ENCODE results near the gene SNPH. TPM values are rescaled to one million over a fixed set of nuclear protein-coding genes. Genes with fewer than 3 reads are reported as not detected.
A peak's percentile ranks its signal among the peaks of the same experiment; 100 is the strongest.
"Not testable (repeated sequence)": the region's sequence is repeated elsewhere in the genome, so short reads cannot be mapped to it uniquely, and the experiment has no call there.

The SNPH gene, protein sequence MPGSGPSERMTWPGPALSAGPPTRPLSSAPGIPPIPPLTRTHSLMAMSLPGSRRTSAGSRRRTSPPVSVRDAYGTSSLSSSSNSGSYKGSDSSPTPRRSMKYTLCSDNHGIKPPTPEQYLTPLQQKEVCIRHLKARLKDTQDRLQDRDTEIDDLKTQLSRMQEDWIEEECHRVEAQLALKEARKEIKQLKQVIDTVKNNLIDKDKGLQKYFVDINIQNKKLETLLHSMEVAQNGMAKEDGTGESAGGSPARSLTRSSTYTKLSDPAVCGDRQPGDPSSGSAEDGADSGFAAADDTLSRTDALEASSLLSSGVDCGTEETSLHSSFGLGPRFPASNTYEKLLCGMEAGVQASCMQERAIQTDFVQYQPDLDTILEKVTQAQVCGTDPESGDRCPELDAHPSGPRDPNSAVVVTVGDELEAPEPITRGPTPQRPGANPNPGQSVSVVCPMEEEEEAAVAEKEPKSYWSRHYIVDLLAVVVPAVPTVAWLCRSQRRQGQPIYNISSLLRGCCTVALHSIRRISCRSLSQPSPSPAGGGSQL
- total RNA-seq, result 10 to 100 TPM in 1 of 6 donors, 1 to 10 TPM in 5; 1.0 to 17.3 (median 2.4) TPM

DNA sequence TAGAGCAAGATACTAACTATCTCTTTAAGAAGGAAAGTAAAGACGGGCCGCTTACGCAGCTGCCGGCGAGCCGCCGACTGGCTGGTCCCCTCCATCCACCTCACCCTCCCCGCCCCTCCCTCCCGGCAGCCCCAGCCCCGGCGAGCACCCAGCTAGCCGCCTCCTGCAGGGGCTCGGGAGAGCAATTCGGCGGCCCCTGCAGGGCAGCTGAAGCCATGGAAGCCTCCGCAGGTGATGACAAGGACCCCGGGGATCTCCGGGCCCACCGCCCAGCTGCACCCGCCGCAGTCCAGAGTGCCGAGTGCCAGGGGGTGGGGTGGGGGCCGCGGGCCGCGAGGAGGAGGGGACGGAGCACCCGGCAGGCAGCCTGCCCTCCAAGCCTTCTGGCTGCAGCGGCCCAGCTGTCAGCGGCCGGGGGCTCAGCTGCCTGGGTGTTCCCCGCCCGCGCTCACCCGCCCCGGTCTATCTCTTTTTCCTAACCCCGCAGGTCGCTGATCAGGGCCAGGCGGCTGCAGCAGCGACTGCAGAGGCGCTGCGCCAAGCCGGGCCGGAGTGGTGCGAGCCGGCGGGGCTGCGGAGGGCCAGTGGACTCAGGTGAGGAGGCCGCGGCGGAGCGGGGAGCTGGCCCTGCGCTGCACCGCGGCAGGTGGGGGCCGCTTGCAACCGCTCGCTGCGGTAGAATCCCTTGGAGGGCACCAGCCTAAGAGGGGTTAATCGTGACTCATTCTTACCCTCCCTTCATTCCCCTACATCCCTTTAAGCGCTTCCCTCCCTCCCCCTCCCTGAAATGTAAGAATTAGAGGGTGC lies at the start of gene SNPH:
Gene SNPH (plus strand): TSS at position 128 of the 807 bp plus-strand sequence. CDS start 29,946 bp downstream, outside the sequence.
- no peak for TF ChIP-seq EP300 (IDR thresholded peaks at IDR 0.05)
- TF ChIP-seq POLR2AphosphoS5 (IDR thresholded peaks at IDR 0.05), result peak in 1 of 2 donors; percentile 20
- Histone ChIP-seq H3K4me3 (peak within 1 kb of the TSS; percentile 66 to 83 (median 70)), H3K36me3 (no peaks in the 10 kb centered on the region), H3K27ac (peak within 1 kb of the TSS; percentile 10 to 80 (median 24)), H3K27me3 (no peaks in the 10 kb centered on the region), H3K9me3 (no peaks in the 10 kb centered on the region), H3K4me1 (peaks cover 12 to 33% (median 14%) of the 10 kb centered on the region in 4 donors)
- 1% methylated on average over 48 to 53 of the region's 61 CpGs for WGBS, 2 donors
- peak; percentile 69 to 96 for ATAC-seq (ENCODE audit: low FRiP score in 2 of 2)
- peak; percentile 72 to 93 for DNase-seq

DNA sequence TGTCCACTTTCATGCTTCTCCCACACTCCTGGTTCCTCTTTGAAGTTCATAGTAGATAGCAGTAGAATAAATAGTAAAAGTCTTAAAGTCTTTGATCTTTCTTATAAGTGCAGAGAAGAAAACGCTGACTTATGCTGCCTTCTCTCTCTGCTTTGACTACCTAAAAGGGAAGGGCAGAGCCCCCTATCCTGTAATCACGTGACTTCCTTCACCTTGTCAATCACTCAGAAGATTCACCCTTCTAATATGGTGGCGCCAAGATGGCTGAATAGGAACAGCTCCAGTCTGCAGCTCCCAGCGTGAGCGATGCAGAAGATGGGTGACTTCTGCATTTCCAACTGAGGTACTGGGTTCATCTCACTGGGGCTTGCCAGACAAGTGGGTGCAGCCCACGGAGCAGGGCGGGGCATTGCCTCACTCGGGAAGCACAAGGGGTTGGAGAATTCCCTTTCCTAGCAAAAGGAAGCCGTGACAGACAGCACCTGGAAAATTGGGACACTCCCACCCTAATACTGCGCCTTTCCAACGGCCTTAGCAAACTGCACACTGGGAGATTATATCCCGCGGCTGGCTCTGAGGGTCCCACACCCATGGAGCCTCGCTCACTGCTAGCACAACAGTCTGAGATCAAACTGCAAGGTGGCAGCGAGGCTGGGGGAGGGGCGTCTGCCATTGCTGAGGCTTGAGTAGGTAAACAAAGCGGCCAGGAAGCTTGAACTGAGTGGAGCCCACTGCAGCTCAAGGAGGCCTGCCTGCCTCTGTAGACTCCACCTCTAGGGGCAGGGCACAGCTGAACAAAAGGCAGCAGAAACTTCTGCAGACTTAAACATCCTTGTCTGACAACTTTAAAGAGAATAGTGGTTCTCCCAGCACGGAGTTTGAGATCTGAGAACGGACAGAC lies 49.3 kb upstream of the SNPH start:
- 70 to 73% methylated on average over 11 to 19 of the region's 19 CpGs for WGBS, 2 donors
- H3K9me3 ChIP-seq, result not testable (repeated sequence)

GRCh38 chr20:1222750-1223149 lies 43.3 kb upstream of the SNPH start:
- not testable (repeated sequence) for H3K4me3 ChIP-seq; ATAC-seq (ENCODE audit: low FRiP score in 2 of 2); H3K9me3 ChIP-seq; DNase-seq; H3K36me3 ChIP-seq; H3K27ac ChIP-seq
- WGBS, 2 donors, result 79 to 81% methylated on average over 3 of the region's 4 CpGs
- Histone ChIP-seq H3K27me3 (peaks cover 0 to 15% (median 2%) of the 10 kb centered on the region in 4 donors), H3K4me1 (peaks cover 7 to 22% (median 12%) of the 10 kb centered on the region in 4 donors)

More for the DNA sequence above, 49.3 kb upstream of the SNPH start:
- H3K4me3 ChIP-seq; H3K4me1 ChIP-seq; ATAC-seq (ENCODE audit: low FRiP score in 2 of 2); H3K27ac ChIP-seq; H3K27me3 ChIP-seq; H3K36me3 ChIP-seq: not testable (repeated sequence)
- peak in 1 of 2 donors; percentile 42 for DNase-seq

GRCh38 chr20:1224205-1224890 lies 41.7 kb upstream of the SNPH start:
- Histone ChIP-seq H3K4me3 (no peak overlapping the region), H3K27ac (no peak overlapping the region), H3K4me1 (peaks cover 7 to 22% (median 12%) of the 10 kb centered on the region in 4 donors), H3K36me3 (no peaks in the 10 kb centered on the region), H3K9me3 (no peaks in the 10 kb centered on the region), H3K27me3 (peaks cover 0 to 15% (median 2%) of the 10 kb centered on the region in 4 donors)
- DNase-seq, result peak in 1 of 2 donors; percentile 15
- TF ChIP-seq EP300 (IDR thresholded peaks at IDR 0.05), result no peak
- TF ChIP-seq, protein P1, sequence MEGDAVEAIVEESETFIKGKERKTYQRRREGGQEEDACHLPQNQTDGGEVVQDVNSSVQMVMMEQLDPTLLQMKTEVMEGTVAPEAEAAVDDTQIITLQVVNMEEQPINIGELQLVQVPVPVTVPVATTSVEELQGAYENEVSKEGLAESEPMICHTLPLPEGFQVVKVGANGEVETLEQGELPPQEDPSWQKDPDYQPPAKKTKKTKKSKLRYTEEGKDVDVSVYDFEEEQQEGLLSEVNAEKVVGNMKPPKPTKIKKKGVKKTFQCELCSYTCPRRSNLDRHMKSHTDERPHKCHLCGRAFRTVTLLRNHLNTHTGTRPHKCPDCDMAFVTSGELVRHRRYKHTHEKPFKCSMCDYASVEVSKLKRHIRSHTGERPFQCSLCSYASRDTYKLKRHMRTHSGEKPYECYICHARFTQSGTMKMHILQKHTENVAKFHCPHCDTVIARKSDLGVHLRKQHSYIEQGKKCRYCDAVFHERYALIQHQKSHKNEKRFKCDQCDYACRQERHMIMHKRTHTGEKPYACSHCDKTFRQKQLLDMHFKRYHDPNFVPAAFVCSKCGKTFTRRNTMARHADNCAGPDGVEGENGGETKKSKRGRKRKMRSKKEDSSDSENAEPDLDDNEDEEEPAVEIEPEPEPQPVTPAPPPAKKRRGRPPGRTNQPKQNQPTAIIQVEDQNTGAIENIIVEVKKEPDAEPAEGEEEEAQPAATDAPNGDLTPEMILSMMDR (IDR thresholded peaks at IDR 0.05), result no peak
- TF ChIP-seq POLR2AphosphoS5 (IDR thresholded peaks at IDR 0.05), result no peak
- no peak for TF ChIP-seq POLR2A (IDR thresholded peaks at IDR 0.05)
- 75 to 83% methylated on average over 16 to 20 of the region's 20 CpGs for WGBS, 2 donors
- no peak for ATAC-seq (ENCODE audit: low FRiP score in 2 of 2)

GRCh38 chr20:1225263-1225782 lies 40.8 kb upstream of the SNPH start:
- no peak for DNase-seq
- WGBS, 2 donors, result 3 to 4% methylated on average over 12 to 16 of the region's 30 CpGs
- Histone ChIP-seq H3K4me1 (peaks cover 7 to 22% (median 12%) of the 10 kb centered on the region in 4 donors), H3K27ac (peak overlapping the region in 2 of 4 donors; percentile 69 to 71), H3K27me3 (peaks cover 0 to 15% (median 2%) of the 10 kb centered on the region in 4 donors), H3K4me3 (peak overlapping the region; percentile 22 to 79 (median 73)), H3K9me3 (no peaks in the 10 kb centered on the region), H3K36me3 (no peaks in the 10 kb centered on the region)
- TF ChIP-seq POLR2AphosphoS5 (IDR thresholded peaks at IDR 0.05) (no peak), POLR2A (IDR thresholded peaks at IDR 0.05) (no peak), EP300 (IDR thresholded peaks at IDR 0.05) (no peak)
- TF ChIP-seq, protein P1 (IDR thresholded peaks at IDR 0.05), result no peak
- ATAC-seq (ENCODE audit: low FRiP score in 2 of 2), result peak in 1 of 2 donors; percentile 69

Data from upper lobe of left lung (tissue), 6 donors.